HG02852 (cell line): Measurements from ENCODE around the gene LRRIQ1.
"Not testable (repeated sequence)": the region's sequence is repeated elsewhere in the genome, so short reads cannot be mapped to it uniquely, and the experiment has no call there.

ENCODE experiments used
- ATAC-seq: cut with Tn5 transposase; IDR thresholded peaks from one replicate; pipeline ENCODE4 v1.9.1; 2021; ENCODE audit warnings: mild to moderate bottlenecking, moderate library complexity; ENCODE audit not compliant: unreplicated experiment

Gene LRRIQ1

DNA sequence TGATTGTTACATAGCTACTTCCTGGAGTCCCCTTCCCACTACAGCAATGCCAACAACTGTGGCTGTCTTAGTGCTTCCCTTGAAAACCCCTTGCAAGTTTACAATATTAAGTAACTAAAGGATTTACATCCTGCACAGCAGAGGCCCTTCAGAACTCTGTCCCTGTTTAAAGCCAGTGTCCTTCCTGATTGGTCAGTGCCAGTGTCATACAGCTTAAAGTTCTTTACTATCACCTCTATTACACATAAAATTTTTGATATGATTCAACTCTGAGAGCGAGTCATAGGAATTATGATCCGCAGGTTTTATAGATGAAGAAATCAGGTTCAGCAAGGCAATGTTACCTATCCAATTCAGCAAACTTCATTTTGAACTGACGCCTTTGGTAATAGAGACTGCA is 152.5 kb downstream of the LRRIQ1 start:
- no peak for ATAC-seq

DNA sequence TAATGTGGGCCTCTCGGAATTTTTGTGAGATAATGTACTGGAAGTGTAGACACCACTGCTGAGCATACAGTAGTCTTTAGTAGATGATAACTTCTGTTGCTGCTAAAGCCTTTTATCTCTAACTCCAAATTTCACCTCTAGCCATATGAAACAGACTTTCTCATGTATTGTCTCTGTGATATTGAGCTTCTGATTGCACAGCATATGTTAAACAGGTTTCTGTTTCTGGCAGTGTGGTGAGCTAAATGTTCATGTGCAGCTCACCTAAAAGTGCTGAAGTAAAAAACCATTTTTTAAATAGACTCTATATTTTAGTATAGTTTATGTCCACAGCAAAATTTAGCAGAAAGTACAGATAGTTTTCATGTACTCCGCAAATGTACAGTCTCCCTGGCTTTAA is 154.6 kb downstream of the LRRIQ1 start:
- ATAC-seq: no peak

DNA sequence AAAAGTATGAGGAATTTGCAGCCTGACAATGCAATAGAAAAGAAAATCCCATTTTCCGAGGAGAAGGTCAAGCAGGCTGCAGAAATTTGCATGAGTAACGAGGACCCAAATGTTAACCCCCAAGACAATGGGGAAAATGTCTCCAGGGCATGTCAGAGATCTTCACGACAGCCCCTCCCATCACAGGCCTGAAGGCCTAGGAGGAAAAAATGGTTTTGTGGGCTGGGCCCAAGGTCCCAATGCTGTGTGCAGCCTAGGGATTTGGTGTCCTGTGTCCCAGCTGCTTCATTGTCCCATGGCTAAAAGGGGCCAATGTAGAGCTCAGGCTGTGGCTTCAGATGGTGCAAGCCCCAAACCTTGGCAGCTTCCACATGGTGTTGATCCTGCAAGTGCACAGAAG is 167.7 kb downstream of the LRRIQ1 start:
- ATAC-seq: not testable (repeated sequence)

DNA sequence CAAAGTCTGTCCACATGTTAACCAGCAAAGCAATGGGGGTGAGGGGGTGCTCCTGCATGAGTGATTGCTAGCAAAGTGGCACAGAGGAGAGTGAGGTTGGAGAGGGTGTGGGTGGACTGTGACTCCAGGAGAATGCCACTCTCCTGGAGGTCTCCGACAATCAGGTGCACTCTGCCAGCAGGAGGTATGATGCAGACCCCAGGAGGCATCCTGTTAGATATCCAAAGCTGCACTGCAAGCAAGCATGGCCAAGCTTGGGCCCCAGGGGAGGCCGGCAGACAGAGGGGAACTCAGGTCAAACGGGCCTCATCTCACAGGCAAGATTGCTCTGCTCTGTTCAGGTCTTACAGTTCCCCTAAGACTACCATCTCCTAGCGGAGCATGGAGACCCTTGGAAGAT is 170.4 kb downstream of the LRRIQ1 start:
- ATAC-seq: no peak

DNA sequence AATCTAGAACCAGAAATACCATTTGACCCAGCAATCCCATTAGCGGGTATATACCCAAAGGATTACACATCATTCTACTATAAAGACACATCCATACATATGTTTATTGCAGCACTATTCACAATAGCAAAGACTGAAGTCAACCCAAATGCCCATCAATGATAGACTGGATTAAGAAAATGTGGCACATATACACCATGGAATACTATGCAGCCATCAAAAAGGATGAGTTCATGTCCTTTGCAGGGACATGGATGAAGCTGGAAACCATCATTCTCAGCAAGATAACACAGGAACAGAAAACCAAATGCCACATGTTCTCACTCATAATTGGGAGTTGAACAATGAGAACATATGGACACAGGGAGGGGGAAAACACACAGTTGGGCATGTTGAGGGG is 188.2 kb downstream of the LRRIQ1 start:
- not testable (repeated sequence) for ATAC-seq

DNA sequence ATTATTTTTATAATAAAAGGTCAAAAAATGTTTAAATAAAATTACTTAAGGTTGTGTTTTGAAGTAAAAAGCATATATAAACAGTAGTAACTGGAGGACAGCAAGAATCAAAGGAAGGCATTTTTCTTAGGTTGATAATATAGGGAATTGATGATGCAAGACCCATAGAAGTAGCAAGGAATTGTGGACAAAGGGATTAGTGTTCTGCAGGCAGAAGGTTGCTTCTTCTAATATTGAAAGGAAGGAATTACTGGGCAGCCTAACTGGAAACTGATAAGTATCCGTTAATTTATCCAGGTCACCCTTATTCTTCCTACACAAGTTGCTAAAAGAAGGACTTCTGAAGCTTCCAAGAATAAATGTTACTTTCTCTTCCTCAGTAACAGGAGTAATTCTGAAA is 189.3 kb downstream of the LRRIQ1 start:
- ATAC-seq: no peak

DNA sequence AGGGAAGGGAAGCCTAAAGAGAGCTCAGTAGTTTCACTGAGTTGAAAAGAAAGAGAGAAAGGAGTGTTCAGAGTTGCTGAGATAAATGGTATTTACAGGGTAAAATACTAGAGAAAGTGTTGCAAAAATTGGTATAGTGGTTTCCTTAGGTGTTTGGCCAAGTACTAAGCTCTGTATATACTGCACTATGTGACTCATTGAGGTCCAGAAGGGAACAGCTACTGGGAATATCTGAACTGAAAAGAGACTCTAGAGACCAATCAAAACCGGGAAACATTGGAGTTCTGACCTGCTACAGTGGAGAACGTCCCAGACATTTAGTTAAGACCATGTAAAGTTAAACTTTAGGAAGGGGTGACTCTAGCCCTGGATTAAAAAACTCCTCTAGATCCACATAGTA is 201.2 kb downstream of the LRRIQ1 start:
- no peak for ATAC-seq

DNA sequence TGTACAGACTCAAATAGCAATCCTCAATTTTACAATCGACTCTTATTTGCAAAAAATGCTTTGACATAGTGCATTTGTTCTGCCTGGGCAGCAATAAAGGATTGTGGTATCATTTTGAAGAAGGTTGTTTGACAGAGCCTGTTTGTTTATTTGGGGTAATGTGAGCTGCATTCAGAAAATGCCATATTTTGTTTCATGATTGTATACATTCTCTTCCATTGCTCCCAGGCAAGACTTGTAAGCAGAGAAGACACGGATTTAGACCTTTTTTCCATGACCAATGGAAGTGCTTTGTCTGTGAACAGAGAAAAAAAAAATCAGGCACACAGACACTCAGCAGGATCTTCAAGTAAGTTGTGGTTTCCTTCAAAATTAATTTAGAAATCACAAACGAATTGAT is 208.4 kb downstream of the LRRIQ1 start:
- ATAC-seq: no peak

DNA sequence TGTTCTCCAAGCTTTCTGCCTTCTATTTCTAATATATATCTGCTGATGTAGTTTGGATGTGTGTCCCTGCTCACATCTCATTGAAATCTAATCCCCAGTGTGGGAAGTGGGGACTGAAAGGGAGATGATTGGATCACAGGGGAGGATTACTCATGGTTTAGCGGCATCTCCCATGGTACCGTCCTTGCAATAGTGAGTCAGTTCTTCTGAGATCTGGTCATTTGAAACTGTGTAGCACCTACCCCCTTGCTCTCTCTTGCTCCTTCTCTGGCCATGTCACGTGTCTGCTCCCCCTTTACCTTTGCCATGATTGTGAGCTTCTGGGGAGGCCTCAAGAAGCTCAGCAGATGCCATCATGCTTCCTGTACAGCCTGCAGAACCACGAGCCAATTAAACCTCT is 217.7 kb downstream of the LRRIQ1 start:
- no peak for ATAC-seq

DNA sequence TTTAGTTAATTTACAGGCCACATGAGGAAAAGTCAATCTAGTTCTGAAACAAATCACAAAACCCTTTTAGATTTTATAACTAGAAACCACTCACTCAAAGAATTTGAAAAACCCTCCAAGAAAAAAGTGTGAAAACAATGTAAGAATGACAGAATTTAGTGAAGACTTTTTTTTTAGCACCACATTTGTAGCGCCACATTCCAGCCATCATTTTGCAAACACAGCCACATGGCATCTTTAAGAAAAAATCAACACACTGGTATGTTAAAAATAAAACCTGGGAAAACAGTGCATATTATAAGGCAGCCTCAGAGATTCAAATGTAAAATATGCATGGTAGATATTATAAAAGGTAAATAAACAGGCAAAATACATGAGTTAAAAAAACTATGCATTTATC is 221.5 kb downstream of the LRRIQ1 start:
- no peak for ATAC-seq

DNA sequence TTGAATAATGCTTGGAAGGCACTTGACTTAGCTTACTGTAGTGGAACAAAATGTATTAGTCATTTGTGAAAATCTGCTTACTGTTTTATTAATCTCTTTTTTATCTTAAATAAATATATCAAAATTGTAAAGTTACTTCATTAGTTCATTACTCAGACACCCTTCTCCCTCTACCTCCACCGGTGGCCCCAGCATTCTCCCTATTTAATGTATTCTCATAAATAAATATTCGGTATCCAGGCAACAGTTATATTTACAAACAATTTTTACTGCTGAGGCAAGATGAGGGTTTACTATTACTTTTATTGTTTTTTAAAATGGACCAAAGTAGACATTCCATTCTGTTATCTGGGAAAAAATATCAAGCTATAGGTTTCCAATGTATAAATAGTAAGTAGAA is 224.3 kb downstream of the LRRIQ1 start:
- ATAC-seq: no peak

DNA sequence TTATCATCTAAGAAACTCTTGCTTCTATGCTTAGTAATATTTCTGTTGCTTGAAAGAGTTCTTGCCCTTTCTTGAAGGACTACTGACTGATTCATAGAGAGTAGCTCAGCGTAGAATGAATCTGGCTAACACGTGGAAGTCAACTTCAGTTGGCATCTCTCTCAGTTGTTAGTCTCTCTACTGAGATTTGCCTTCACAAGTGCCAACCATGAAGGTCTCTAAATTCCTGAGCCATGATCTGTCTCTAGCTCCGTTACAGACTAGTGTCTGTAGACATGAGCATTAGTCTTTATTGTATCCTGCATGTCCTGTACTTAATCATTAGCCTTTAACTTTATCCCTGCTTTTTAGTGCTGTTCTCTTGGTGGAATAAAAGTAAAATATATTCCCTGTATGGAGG is 224.7 kb downstream of the LRRIQ1 start:
- no peak for ATAC-seq

DNA sequence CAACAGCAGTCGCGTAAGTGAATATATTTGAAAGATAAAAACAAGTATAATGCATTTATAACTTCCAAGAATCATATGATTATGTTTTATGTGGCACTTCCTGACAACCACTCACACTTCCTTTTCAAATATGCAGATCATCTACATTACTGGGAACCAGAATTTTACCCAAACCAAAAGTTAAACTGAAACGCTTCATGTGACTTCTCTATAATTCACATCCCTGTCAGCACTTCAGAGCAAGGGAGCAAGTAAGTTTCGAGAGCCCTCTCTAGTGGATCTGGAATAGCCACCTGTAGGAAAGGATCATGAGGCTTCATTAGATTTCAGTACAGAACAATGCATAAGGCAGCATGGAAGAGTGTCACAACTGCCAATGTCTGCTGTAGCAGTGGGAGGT is 230.2 kb downstream of the LRRIQ1 start:
- ATAC-seq: no peak

DNA sequence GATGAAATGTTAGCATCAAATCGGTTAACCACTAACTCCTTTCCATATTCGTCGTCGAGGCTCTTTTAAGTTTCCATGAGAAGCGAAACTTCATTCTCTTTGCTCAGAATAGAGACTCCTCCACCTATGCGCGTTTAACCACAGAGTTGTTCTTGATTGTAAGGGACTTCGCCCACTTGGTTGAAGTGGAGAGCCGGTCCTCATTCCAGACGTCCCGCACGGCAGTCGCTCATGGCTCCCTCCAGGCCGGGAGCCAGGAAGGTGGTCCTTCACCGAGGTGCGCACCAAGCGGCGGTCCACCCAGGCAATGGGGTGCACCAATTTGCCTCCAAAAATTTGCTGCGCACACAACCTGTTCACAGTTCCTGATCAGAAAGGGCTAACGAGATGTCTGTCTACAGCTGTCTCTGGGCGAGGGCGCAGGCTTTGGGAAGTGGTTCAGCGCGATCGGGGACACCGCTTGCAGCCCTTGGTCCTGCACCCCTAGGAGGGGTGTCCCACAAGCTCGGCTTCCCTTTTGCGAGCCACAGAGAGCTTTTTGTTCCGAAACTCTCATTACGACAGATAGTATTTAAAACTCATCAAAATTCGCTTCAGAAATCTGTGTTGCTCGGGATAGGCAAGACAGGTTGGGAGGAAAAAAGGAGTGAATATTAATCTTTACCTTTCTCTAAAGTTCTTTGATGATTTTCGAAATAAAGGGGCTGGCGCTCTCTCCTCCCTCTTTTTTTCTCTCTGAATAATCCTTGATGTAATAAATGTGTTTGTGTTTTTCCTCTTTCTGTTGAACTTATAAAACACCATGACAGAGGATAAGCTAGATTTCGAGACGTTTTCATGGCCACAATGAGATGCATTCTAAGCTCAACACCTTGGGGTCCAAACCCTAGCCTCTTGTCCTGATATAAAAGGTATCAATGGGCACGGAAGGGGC is 237.5 kb downstream of the LRRIQ1 start:
- ATAC-seq: peak; percentile 86

DNA sequence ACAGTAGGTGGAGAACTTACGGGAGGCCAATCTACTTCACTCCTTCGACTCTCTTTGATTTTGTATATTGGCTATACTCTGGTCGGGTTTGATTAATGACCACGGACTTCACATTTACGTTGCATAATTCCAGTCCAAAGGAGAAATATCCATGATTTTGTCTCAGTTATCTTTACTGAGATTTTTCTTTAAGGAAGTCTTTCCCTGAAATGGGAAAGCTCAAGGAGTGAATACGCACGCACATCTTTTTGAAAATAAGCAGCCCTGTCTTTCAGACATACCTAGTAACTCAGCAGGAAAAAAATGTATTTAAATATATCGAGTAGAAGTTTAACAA is 238.1 kb downstream of the LRRIQ1 start:
- ATAC-seq: no peak

DNA sequence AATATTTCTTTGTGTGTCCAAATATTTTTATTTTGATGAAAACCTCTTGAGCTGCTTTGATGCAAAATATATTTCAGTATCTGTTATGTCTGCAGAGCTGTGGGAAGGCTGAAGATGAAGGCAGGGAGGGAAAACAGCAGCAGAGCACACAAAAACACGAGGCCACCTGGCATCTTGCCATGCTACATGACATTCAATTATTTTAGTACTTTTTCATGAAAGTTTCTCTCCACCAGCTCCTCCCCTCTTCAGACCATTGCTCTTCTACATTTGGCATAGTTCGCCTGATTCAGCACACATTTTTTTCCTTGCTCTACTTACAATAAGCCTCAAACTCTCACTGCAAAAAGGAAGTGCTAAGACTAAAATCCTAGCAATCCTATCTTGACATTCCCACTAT is 239.2 kb downstream of the LRRIQ1 start:
- no peak for ATAC-seq

DNA sequence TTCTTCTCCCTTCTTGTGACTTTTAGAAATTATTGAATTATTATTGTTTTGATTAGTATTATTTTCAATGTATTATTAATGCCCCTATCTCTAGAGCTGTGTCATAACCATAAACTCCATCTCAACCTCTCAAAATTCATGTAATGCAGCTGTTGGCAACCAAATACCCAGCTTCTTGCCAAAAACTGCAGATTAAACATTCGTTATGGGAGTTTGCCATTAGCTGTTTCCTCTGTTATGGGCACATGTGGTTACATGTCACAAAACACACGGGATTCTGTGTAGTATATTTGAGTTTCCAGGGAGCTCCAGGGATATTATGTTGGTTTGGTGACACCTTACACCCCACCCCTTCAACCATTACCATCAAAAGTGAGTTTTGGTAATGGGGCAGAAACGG is 241.0 kb downstream of the LRRIQ1 start:
- no peak for ATAC-seq

DNA sequence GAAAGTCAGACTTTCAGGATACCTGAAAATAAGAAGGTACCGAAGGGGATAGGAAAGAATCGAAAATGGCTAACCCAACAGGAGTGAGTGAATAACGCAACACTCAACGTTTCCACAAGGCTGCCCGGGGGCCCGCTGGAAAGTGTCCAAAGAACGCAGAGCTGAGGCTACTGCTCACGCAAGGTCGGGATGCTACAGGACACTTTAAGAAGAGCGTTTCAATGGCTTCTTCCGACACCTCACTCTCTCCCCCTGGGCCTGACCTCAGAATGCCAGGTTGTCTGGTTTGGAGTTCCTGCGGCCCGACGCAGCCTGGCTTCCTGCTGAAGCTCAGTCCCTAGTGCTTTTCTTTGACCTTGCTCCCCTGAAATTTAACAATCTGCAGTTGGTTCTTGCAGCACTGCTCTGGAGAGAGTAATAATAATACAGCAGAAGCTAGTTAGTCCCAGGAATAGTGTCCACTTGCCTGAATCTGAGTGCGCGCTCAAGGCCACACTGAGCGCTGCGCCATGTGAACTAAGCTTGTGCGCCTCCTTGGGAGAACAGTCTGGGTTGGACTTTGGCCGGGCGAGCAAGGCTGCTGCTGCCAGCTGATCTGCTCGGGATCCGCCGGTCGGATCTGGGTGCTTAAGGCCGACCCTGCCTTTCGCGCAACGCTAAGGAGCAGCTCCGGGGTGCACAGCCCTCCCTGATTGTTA is 241.9 kb downstream of the LRRIQ1 start:
- ATAC-seq: no peak

DNA sequence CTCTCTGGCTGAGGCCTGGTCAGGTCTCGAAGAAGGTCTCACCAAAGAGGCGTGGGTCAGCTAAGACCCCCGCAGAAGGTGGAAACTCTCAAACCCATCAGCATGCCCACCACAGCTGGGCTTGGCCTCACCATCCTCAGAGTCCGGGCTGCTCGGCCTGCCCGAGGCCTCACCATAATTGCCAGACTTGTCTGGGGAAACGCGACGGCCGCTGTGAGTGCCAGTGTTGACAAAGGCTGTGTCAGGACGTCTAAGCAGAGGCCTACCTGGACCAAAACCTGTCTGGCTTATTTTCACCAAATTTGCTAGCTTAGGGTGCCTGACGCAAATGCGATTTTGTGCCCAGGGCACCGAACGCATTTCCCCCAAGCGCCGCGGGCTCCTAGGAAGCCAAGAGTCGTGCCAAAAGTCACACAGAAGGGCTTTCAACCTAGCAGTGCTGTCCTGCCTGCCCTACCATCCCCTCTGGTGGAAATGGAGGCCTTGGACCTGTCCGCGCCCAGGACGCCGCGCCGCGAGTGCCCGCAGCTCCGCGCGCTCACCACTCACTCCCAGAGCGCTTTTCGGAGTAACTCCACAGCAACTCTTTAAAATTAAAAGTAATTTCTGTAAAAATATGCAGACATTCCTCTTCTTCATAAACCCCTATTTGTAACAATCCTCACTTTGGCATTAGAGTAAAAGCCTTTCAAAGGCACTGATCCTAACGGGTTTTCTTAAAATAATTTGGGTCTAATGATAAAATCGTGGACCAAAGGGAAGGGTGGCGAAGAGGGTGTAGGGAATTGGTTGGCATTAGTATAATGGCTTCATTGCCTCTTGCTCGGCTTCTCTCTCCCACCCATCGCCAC is 242.7 kb downstream of the LRRIQ1 start:
- no peak for ATAC-seq

DNA sequence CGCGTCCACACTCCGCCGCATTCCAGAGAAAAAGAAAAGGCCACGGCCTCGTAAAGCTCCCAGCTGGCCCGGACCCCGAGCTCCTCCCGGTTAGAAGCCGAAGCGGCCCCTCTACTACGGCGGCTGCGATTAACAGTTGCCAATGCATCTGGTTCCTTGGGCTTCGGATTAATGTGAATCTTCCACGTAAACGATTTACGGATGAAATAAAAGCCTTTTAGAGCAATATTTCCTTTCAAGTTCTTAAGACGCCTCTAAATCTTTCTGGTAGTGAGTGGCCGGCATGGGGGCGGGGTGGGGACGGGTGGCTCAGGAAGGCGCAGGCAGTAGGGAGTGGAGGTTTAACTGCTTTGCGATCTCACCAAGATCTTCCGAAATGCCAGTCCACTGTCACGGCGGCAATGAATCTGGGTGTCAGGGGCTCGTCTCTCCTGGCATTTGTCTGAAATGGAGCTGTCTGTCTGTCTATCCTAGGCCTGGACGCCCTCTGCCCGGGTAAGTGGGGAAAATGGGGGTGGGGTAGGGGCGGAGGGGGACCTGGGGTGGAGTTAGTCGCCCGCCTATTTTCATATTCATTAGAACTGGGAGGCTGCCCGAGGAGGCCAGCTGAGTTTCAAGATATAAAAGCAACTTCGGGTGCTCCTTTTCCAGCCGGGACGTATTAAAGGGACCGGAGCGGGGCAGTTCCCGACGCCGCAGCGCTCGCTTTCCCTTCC is 243.5 kb downstream of the LRRIQ1 start:
- no peak for ATAC-seq
